Stimulated activated CD8-positive, alpha-beta memory T cell treated with anti-CD3 and anti-CD28 coated beads, Interleukin-7, amount 100 ng/mL, for 24 hours (primary cell): ENCODE measurements around the gene LENG1.

Experiments used
- DNase-seq: peaks from one replicate; pipeline ENCODE4 v3.0.0-alpha.2; 2020; ENCODE audit warnings: low read depth

Gene LENG1

GRCh38 chr19:54141356-54141755 is 18.2 kb downstream of the LENG1 start:
- no peak for DNase-seq

GRCh38 chr19:54138489-54139256 is 20.8 kb downstream of the LENG1 start:
- DNase-seq: no peak

- no peak for DNase-seq
Observed at GRCh38 chr19:54137699-54138488, 21.6 kb downstream of the LENG1 start, which contains the start of gene CNOT3. Gene CNOT3 (plus strand): TSS chr19:54137762. CDS start chr19:54142979, 5,217 bp downstream.

- peak; percentile 95 for DNase-seq
Observed at GRCh38 chr19:54136864-54137698, 22.4 kb downstream of the LENG1 start.

GRCh38 chr19:54136086-54136863 is 23.2 kb downstream of the LENG1 start:
- no peak for DNase-seq

GRCh38 chr19:54133957-54134590 is 25.4 kb downstream of the LENG1 start:
- DNase-seq: no peak

- no peak for DNase-seq
Observed at GRCh38 chr19:54133312-54133956, 26.1 kb downstream of the LENG1 start.

- DNase-seq: no peak
Observed at GRCh38 chr19:54129617-54129996, 29.9 kb downstream of the LENG1 start.

GRCh38 chr19:54128796-54129616 is 30.5 kb downstream of the LENG1 start:
- DNase-seq: no peak

- DNase-seq: no peak
Observed at GRCh38 chr19:54128441-54128725, 31.1 kb downstream of the LENG1 start.

- no peak for DNase-seq
Observed at GRCh38 chr19:54127688-54128440, 31.7 kb downstream of the LENG1 start.

- no peak for DNase-seq
Observed at GRCh38 chr19:54125713-54126112, 33.8 kb downstream of the LENG1 start.

GRCh38 chr19:54124393-54124792 is 35.1 kb downstream of the LENG1 start:
- DNase-seq: no peak

GRCh38 chr19:54123682-54124081 is 35.8 kb downstream of the LENG1 start:
- no peak for DNase-seq

- DNase-seq: no peak
Observed at GRCh38 chr19:54121259-54121658, 38.3 kb downstream of the LENG1 start.

- peak; percentile 96 for DNase-seq
Observed at GRCh38 chr19:54115109-54116063, 44.1 kb downstream of the LENG1 start, which contains the start of the genes PRPF31 and TFPT. Gene PRPF31 (plus strand): TSS chr19:54115754. CDS start chr19:54118279, 2,525 bp downstream. Gene TFPT (minus strand): TSS chr19:54115657. CDS start chr19:54115269, 388 bp downstream.

- no peak for DNase-seq
Observed at GRCh38 chr19:54114340-54115108, 45.0 kb downstream of the LENG1 start.
